ENCODE measurements around the gene LRRC26.
A peak's percentile ranks its signal among the peaks of the same experiment; 100 is the strongest.

LRRC26 gene

DNA sequence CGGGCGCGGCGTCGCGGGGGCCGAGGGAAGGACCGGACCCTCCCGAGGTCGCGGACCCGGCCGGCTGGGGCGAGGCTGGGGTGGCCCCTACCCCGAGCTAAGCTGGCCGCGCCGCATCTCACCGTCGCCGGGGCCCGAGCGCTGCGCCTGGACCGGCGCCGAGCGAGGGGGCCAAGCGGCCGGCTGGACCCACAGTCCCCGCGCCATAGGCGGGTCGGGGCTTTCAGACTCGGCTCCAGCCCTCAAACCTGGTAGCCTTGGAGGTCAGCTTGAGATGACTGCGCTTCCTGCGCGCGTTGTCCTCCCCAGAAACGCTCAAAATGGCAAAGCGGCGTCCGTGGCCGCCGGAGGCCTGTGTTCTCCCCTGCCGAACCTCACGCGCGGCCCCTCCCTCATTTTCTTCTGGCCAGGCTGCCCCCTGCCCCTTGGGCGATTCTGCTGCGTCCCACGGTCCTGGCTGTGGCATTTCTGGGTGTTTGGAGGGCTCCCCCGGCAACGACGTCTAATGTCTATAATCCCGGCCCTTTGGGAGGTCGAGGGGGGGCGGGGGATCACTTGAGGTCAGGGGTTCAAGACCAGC, 39.6 kb downstream of the LRRC26 start:
- DNase-seq, result no peak
- peaks cover 53% of the 10 kb centered on the region for H3K27me3 Mint-ChIP-seq (ENCODE audit: low read depth, poor library complexity)
- peak overlapping the region; percentile 84 for H3K4me3 Mint-ChIP-seq
- TF ChIP-seq, protein P1, sequence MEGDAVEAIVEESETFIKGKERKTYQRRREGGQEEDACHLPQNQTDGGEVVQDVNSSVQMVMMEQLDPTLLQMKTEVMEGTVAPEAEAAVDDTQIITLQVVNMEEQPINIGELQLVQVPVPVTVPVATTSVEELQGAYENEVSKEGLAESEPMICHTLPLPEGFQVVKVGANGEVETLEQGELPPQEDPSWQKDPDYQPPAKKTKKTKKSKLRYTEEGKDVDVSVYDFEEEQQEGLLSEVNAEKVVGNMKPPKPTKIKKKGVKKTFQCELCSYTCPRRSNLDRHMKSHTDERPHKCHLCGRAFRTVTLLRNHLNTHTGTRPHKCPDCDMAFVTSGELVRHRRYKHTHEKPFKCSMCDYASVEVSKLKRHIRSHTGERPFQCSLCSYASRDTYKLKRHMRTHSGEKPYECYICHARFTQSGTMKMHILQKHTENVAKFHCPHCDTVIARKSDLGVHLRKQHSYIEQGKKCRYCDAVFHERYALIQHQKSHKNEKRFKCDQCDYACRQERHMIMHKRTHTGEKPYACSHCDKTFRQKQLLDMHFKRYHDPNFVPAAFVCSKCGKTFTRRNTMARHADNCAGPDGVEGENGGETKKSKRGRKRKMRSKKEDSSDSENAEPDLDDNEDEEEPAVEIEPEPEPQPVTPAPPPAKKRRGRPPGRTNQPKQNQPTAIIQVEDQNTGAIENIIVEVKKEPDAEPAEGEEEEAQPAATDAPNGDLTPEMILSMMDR (IDR thresholded peaks at IDR 0.05), result no peak
- no peak overlapping the region for H3K27ac Mint-ChIP-seq
- peaks cover 7% of the 10 kb centered on the region for H3K9me3 Mint-ChIP-seq
- H3K36me3 Mint-ChIP-seq (ENCODE audit: low read depth), result no peaks in the 10 kb centered on the region
- peaks cover 24% of the 10 kb centered on the region for H3K4me1 Mint-ChIP-seq

GRCh38 chr9:137129456-137130175, 40.2 kb downstream of the LRRC26 start:
- Mint-ChIP-seq H3K36me3 (ENCODE audit: low read depth) (no peaks in the 10 kb centered on the region), H3K4me3 (peak overlapping the region; percentile 89), H3K27me3 (ENCODE audit: low read depth, poor library complexity) (peaks cover 47% of the 10 kb centered on the region), H3K4me1 (peaks cover 24% of the 10 kb centered on the region), H3K9me3 (peaks cover 7% of the 10 kb centered on the region), H3K27ac (no peak overlapping the region)
- peak; percentile 84 for DNase-seq
- TF ChIP-seq, protein P1 (IDR thresholded peaks at IDR 0.05), result no peak

GRCh38 chr9:137128862-137129455, 40.9 kb downstream of the LRRC26 start:
- peaks cover 40% of the 10 kb centered on the region for H3K27me3 Mint-ChIP-seq (ENCODE audit: low read depth, poor library complexity)
- no peak overlapping the region for H3K27ac Mint-ChIP-seq

DNA sequence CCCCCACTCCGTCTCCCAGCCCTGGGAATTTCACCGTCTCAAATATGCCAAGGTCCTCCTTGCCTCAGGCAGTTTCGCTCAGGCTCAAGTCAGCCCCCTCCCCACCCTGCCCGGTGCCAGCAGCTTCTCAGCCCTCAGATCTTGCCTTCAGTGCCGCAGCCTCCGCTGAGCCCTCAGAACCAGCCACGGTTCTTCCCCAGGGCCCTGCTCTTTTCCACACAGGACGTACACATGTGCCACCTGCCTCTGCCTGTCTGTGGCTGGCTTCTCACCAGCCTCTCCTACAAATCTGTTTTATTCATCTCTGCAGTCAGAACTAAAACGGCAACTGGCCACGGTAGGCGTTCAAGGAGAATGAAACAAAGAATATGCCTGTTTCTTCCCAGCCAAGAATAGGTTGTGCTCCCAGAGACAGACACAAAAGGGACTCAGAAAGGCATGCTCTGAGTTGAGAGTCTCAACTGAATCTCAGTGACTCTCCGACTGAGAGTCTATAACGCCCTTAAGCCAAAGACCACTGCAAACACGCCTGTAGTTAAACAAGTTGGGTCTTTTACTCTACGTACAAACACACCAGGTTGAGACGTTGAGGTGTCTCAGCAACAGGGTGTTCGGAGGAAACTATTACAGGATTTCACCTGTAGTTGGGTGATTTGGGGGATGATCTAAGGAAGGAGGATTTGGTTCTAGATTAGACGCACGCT, 41.5 kb downstream of the LRRC26 start:
- Mint-ChIP-seq H3K27me3 (ENCODE audit: low read depth, poor library complexity) (peaks cover 34% of the 10 kb centered on the region), H3K9me3 (peaks cover 7% of the 10 kb centered on the region), H3K27ac (no peak overlapping the region), H3K4me3 (peak overlapping the region; percentile 89), H3K4me1 (peaks cover 24% of the 10 kb centered on the region), H3K36me3 (ENCODE audit: low read depth) (no peaks in the 10 kb centered on the region)
- TF ChIP-seq, protein P1 (IDR thresholded peaks at IDR 0.05), result no peak
- DNase-seq, result no peak

More at GRCh38 chr9:137128862-137129455, 40.9 kb downstream of the LRRC26 start:
- peak overlapping the region; percentile 89 for H3K4me3 Mint-ChIP-seq
- H3K4me1 Mint-ChIP-seq, result peaks cover 24% of the 10 kb centered on the region
- no peaks in the 10 kb centered on the region for H3K36me3 Mint-ChIP-seq (ENCODE audit: low read depth)
- peaks cover 7% of the 10 kb centered on the region for H3K9me3 Mint-ChIP-seq
- DNase-seq, result peak; percentile 36
- TF ChIP-seq, protein P1 (IDR thresholded peaks at IDR 0.05), result no peak

GRCh38 chr9:137127301-137128157, 42.3 kb downstream of the LRRC26 start:
- DNase-seq, result no peak

More at GRCh38 chr9:137127301-137128157, 42.3 kb downstream of the LRRC26 start:
- TF ChIP-seq, protein P1 (IDR thresholded peaks at IDR 0.05), result no peak
- Mint-ChIP-seq H3K4me3 (peak overlapping the region; percentile 89), H3K27me3 (ENCODE audit: low read depth, poor library complexity) (peaks cover 26% of the 10 kb centered on the region), H3K9me3 (peaks cover 3% of the 10 kb centered on the region), H3K27ac (peak overlapping the region; percentile 60), H3K4me1 (peaks cover 24% of the 10 kb centered on the region), H3K36me3 (ENCODE audit: low read depth) (no peaks in the 10 kb centered on the region)

Data from nephron progenitor cell (in vitro differentiated cells).